Fibroblast of lung (primary cell): ENCODE measurements around the gene OR1J2. TPM values are rescaled to one million over a fixed set of nuclear protein-coding genes. Genes with fewer than 3 reads are reported as not detected.

ENCODE experiments used
- DNase-seq, 2 donors: peaks; one replicate each; pipeline versions ENCODE4 v3.0.0 to v3.0.0-alpha.2; 2010; ENCODE audit warnings: low read depth in 2 of 2
- H2AFZ ChIP-seq: 2 replicates; pipeline ENCODE4 v1.5.1; 2012; ENCODE audit warnings: low read length, control low read depth, inconsistent platforms
- H3K27ac ChIP-seq: 2 replicates; pipeline ENCODE4 v1.5.1; 2011; ENCODE audit warnings: low read length, control low read depth; ENCODE audit not compliant: insufficient read depth
- H3K27me3 ChIP-seq: 2 replicates; pipeline ENCODE4 v1.5.1; 2011; ENCODE audit warnings: mild to moderate bottlenecking, low read length; ENCODE audit not compliant: control insufficient read depth, insufficient read depth
- H3K36me3 ChIP-seq: 2 replicates; pipeline ENCODE4 v1.5.1; 2011; ENCODE audit warnings: low read length; ENCODE audit not compliant: control insufficient read depth, insufficient read depth
- H3K4me1 ChIP-seq: 2 replicates; pipeline ENCODE4 v1.5.1; 2011; ENCODE audit warnings: low read length; ENCODE audit not compliant: control insufficient read depth, insufficient read depth; ENCODE audit errors: extremely low read depth
- H3K4me2 ChIP-seq: 2 replicates; pipeline ENCODE4 v1.5.1; 2011; ENCODE audit warnings: low read length, control low read depth; ENCODE audit not compliant: insufficient read depth; ENCODE audit errors: extremely low read depth
- H3K4me3 ChIP-seq, 4 experiments: fragments of 200-600 bp in 1 of 4; sonication (generic) in 1 of 4; replicated peaks in 1 of 4; 2 replicates each; pipeline ENCODE4 v1.5.1; 2011 to 2016; ENCODE audit warnings: low read length in 4 of 4, low read depth in 3 of 4, mild to moderate bottlenecking in 3 of 4, control low read depth in 2 of 4, inconsistent platforms in 1 of 4, mixed read lengths in 1 of 4; ENCODE audit not compliant: insufficient read depth in 1 of 4; ENCODE audit errors: control extremely low read depth in 1 of 4
- H3K79me2 ChIP-seq: 2 replicates; pipeline ENCODE4 v1.5.1; 2012; ENCODE audit warnings: mild to moderate bottlenecking, low read length, inconsistent platforms; ENCODE audit not compliant: control insufficient read depth, insufficient read depth
- H3K9ac ChIP-seq: 2 replicates; pipeline ENCODE4 v1.5.1; 2011; ENCODE audit warnings: mild to moderate bottlenecking, low read length, control low read depth; ENCODE audit not compliant: insufficient read depth
- H3K9me3 ChIP-seq: 2 replicates; pipeline ENCODE4 v1.5.1; 2012; ENCODE audit warnings: low read depth, low read length; ENCODE audit not compliant: control insufficient read depth, insufficient read depth
- H4K20me1 ChIP-seq: 2 replicates; pipeline ENCODE4 v1.5.1; 2011; ENCODE audit warnings: low read length; ENCODE audit not compliant: control insufficient read depth, insufficient read depth; ENCODE audit errors: extremely low read depth
- EZH2 ChIP-seq: IDR thresholded peaks from 2 replicates; pipeline ENCODE4 v1.5.1; 2012; ENCODE audit warnings: low read length, control low read depth, mild to moderate bottlenecking; ENCODE audit errors: missing control alignments
- polyA plus RNA-seq, 2 donors: library from polyadenylated mRNA; depleted of rRNA in 1 of 2; stranded (reverse) in 1 of 2; unstranded in 1 of 2; fragments of >200 nt; gene quantifications; 2 replicates each; pipeline ENCODE4 v1.2.1, GENCODE V29; 2011 to 2012; ENCODE audit warnings: missing spikeins in 1 of 2
- total RNA-seq: library from RNA; depleted of rRNA; stranded (reverse); fragments of >200 nt; gene quantifications from 2 replicates; pipeline ENCODE4 v1.2.1, GENCODE V29; 2014
- TF ChIP-seq, protein P1 (sequence below), 2 donors: IDR thresholded peaks in 1 of 2; conservative IDR thresholded peaks in 1 of 2; 1 replicate in 1 of 2; 2 replicates in 1 of 2; pipeline ENCODE4 v1.5.1; 2011 to 2012; ENCODE audit warnings: low read length in 2 of 2, control low read depth in 1 of 2, inconsistent platforms in 1 of 2, low read depth in 1 of 2, mild to moderate bottlenecking in 1 of 2

Gene OR1J2
- total and polyA plus RNA-seq, 2 donors (not counting 1 experiment from before 2014, with no cell fraction given) = 0.23 to 0.33 TPM

DNA sequence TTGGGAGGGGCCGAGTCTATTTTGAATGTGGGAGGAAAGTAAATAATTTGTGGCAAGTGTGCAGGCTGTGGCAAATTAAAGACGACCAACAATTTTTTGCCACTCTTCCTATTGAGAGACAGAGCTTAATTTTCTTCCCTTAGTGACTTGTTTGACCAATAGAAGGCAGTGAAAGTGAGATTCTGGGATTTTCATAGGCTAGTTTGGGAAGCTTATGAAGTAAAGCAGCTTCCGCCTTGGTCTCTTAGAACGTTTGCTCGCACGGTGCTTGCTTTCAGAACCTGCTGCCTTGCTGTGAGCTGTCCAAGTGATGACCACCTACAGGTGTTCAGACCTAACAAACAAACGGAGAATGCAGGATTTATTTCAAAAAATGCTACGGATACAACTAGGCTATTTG is 35.6 kb downstream of the OR1J2 start:
- H3K4me2 ChIP-seq = no peak overlapping the region
- no peaks in the 10 kb centered on the region for H3K4me1 ChIP-seq
- H2AFZ ChIP-seq = no peak overlapping the region
- no peaks in the 10 kb centered on the region for H3K9me3 ChIP-seq
- H3K27ac ChIP-seq = no peak overlapping the region
- no peak for TF ChIP-seq EZH2
- TF ChIP-seq, protein P1, sequence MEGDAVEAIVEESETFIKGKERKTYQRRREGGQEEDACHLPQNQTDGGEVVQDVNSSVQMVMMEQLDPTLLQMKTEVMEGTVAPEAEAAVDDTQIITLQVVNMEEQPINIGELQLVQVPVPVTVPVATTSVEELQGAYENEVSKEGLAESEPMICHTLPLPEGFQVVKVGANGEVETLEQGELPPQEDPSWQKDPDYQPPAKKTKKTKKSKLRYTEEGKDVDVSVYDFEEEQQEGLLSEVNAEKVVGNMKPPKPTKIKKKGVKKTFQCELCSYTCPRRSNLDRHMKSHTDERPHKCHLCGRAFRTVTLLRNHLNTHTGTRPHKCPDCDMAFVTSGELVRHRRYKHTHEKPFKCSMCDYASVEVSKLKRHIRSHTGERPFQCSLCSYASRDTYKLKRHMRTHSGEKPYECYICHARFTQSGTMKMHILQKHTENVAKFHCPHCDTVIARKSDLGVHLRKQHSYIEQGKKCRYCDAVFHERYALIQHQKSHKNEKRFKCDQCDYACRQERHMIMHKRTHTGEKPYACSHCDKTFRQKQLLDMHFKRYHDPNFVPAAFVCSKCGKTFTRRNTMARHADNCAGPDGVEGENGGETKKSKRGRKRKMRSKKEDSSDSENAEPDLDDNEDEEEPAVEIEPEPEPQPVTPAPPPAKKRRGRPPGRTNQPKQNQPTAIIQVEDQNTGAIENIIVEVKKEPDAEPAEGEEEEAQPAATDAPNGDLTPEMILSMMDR (conservative IDR thresholded peaks at IDR 0.05 in 1 of 2, IDR thresholded peaks at IDR 0.05 in 1 of 2; ENCODE audit: low read depth in 1 of 2, low read length in 2 of 2) = no peak
- H3K36me3 ChIP-seq = no peaks in the 10 kb centered on the region
- no peaks in the 10 kb centered on the region for H4K20me1 ChIP-seq
- no peak for DNase-seq
- H3K9ac ChIP-seq = no peak overlapping the region
- no peaks in the 10 kb centered on the region for H3K79me2 ChIP-seq
- no peak overlapping the region for H3K4me3 ChIP-seq
- H3K27me3 ChIP-seq = no peaks in the 10 kb centered on the region

DNA sequence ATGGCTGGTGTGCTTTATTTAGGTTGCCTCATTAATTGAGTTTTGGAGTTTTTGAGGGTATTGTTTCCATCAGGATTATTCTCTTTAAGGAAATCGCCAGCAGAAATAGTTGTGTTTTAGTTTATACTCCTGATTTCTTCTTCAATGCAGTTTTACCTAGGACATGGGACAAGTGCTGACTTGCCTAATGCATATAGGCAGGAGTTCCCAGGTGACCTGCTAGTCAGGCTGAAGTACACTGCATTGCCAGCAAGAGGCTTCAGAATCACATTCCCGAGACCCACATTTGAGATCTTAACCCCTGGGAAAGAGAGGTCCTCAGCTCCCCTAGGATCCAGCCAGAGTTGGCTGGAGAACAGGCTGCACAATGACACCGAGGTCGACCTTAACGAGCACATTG is 40.8 kb downstream of the OR1J2 start:
- no peak overlapping the region for H2AFZ ChIP-seq
- H3K4me1 ChIP-seq = no peaks in the 10 kb centered on the region
- no peak overlapping the region for H3K27ac ChIP-seq
- no peaks in the 10 kb centered on the region for H3K27me3 ChIP-seq
- H3K9me3 ChIP-seq = no peaks in the 10 kb centered on the region
- no peaks in the 10 kb centered on the region for H3K36me3 ChIP-seq
- H4K20me1 ChIP-seq = no peaks in the 10 kb centered on the region
- H3K4me2 ChIP-seq = no peak overlapping the region
- H3K4me3 ChIP-seq = no peak overlapping the region
- DNase-seq = no peak
- TF ChIP-seq EZH2 = no peak
- TF ChIP-seq, protein P1 (conservative IDR thresholded peaks at IDR 0.05 in 1 of 2, IDR thresholded peaks at IDR 0.05 in 1 of 2; ENCODE audit: low read depth in 1 of 2, low read length in 2 of 2) = no peak
- H3K79me2 ChIP-seq = no peaks in the 10 kb centered on the region
- H3K9ac ChIP-seq = no peak overlapping the region

DNA sequence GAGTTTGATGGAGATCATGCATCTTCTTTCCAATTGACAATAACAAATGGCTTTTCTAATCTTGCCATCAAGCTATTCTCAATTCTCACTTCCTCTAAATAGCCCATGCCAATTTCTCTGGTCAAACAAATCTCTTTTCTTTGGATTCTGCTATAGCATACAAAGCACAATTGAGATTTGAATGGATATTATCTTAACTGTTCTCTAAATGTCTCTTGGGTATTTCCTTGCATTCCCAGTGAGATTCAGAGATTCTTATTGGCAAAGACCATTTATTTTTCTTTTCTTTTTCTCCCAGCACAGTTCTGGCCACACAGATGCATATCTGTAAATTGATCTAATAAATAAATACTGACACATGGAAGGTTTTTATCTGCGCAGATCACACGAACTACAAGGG is 42.2 kb downstream of the OR1J2 start, which contains the start of gene OR1N2:
TSS of gene OR1N2 (plus strand) at position 301 of the 400 bp plus-strand sequence. CDS start 100 bp downstream, outside the sequence.
- TF ChIP-seq, protein P1 (conservative IDR thresholded peaks at IDR 0.05 in 1 of 2, IDR thresholded peaks at IDR 0.05 in 1 of 2; ENCODE audit: low read depth in 1 of 2, low read length in 2 of 2) = no peak
- TF ChIP-seq EZH2 = no peak
- no peaks in the 10 kb centered on the region for H4K20me1 ChIP-seq
- no peak within 1 kb of the TSS for H3K4me3 ChIP-seq

More for the DNA sequence above, 42.2 kb downstream of the OR1J2 start, which contains the start of gene OR1N2:
- no peaks in the 10 kb centered on the region for H3K27me3 ChIP-seq
- no peaks in the 10 kb centered on the region for H3K4me1 ChIP-seq
- no peak within 1 kb of the TSS for H3K4me2 ChIP-seq
- H3K36me3 ChIP-seq = no peaks in the 10 kb centered on the region
- H3K9me3 ChIP-seq = no peaks in the 10 kb centered on the region
- no peaks in the 10 kb centered on the region for H3K79me2 ChIP-seq
- no peak within 1 kb of the TSS for H2AFZ ChIP-seq
- no peak within 1 kb of the TSS for H3K9ac ChIP-seq
- DNase-seq = no peak
- no peak within 1 kb of the TSS for H3K27ac ChIP-seq

Other genes with a start within 250 kb of the OR1J2 start
- 9.5 and 11.2 TPM in 2 replicates for gene RBM18, start 246.0 kb upstream of the OR1J2 start, total RNA-seq
- gene RBM18, start 246.0 kb upstream of the OR1J2 start, polyA plus RNA-seq = 18.3 and 25.1 TPM in 2 replicates
- gene MRRF, start 245.9 kb upstream of the OR1J2 start, total RNA-seq = 31.6 and 36.8 TPM in 2 replicates
- 37.3 and 56.9 TPM in 2 replicates for gene MRRF, start 245.9 kb upstream of the OR1J2 start, polyA plus RNA-seq
- 8.0 and 13.4 TPM in 2 replicates for gene PTGS1, start 139.8 kb upstream of the OR1J2 start, total RNA-seq
- gene PTGS1, start 139.8 kb upstream of the OR1J2 start, polyA plus RNA-seq = 52.9 and 86.5 TPM in 2 replicates
- gene OR1J1, start 32.9 kb upstream of the OR1J2 start, total RNA-seq = not detected in 2 replicates
- not detected in 2 replicates for gene OR1J1, start 32.9 kb upstream of the OR1J2 start, polyA plus RNA-seq
- not detected in 2 replicates for gene OR1J4, start 8.3 kb downstream of the OR1J2 start, total RNA-seq
- gene OR1J4, start 8.3 kb downstream of the OR1J2 start, polyA plus RNA-seq = 0.34 and 0.49 TPM in 2 replicates
- gene OR1N1, start 16.5 kb downstream of the OR1J2 start, total RNA-seq = not detected in 2 replicates
- gene OR1N1, start 16.5 kb downstream of the OR1J2 start, polyA plus RNA-seq = not detected in 2 replicates
- gene OR1N2, start 42.3 kb downstream of the OR1J2 start, total RNA-seq = not detected in 2 replicates
- not detected in 2 replicates for gene OR1N2, start 42.3 kb downstream of the OR1J2 start, polyA plus RNA-seq
- gene OR1L8, start 72.6 kb downstream of the OR1J2 start, total RNA-seq = not detected in 2 replicates
- gene OR1L8, start 72.6 kb downstream of the OR1J2 start, polyA plus RNA-seq = 0.07 TPM in 1 of 2 replicates, not detected in the other
- not detected in 2 replicates for gene OR1Q1, start 103.9 kb downstream of the OR1J2 start, total RNA-seq
- 0.14 and 0.17 TPM in 2 replicates for gene OR1Q1, start 103.9 kb downstream of the OR1J2 start, polyA plus RNA-seq
- not detected in 2 replicates for gene OR1B1, start 146.8 kb downstream of the OR1J2 start, total RNA-seq
- not detected in 2 replicates for gene OR1B1, start 146.8 kb downstream of the OR1J2 start, polyA plus RNA-seq
- not detected in 2 replicates for gene OR1L1, start 150.9 kb downstream of the OR1J2 start, total RNA-seq
- gene OR1L1, start 150.9 kb downstream of the OR1J2 start, polyA plus RNA-seq = not detected in 2 replicates
- gene OR1L3, start 164.3 kb downstream of the OR1J2 start, total RNA-seq = not detected in 2 replicates
- gene OR1L3, start 164.3 kb downstream of the OR1J2 start, polyA plus RNA-seq = not detected in 2 replicates
- gene OR1L4, start 213.2 kb downstream of the OR1J2 start, total RNA-seq = not detected in 2 replicates
- not detected in 2 replicates for gene OR1L4, start 213.2 kb downstream of the OR1J2 start, polyA plus RNA-seq
- not detected in 2 replicates for gene OR1L6, start 231.5 kb downstream of the OR1J2 start, total RNA-seq
- gene OR1L6, start 231.5 kb downstream of the OR1J2 start, polyA plus RNA-seq = not detected in 2 replicates